Endothelial cell of umbilical vein (primary cell): Measurements from ENCODE around the gene LOXL1.

ENCODE experiments used
- EZH2 ChIP-seq: IDR thresholded peaks from 2 replicates; pipeline ENCODE4 v1.6.1; 2012; ENCODE audit warnings: borderline replicate concordance, low read depth, mild to moderate bottlenecking, moderate library complexity, low read length, inconsistent platforms; ENCODE audit not compliant: severe bottlenecking
- MAX ChIP-seq: IDR thresholded peaks from 2 replicates; pipeline ENCODE4 v1.6.1; 2011; ENCODE audit not compliant: insufficient read depth, insufficient read length
- TF ChIP-seq, protein P1 (sequence below), 2 donors: IDR thresholded peaks; 1 replicate in 1 of 2; 2 replicates in 1 of 2; pipeline ENCODE4 v1.5.1; 2011; ENCODE audit warnings: low read length in 2 of 2, mild to moderate bottlenecking in 2 of 2, moderate library complexity in 2 of 2, control low read depth in 1 of 2, inconsistent platforms in 1 of 2, low read depth in 1 of 2; ENCODE audit not compliant: insufficient read depth in 1 of 2; ENCODE audit errors: extremely low read depth in 1 of 2

- TF ChIP-seq, protein P1, sequence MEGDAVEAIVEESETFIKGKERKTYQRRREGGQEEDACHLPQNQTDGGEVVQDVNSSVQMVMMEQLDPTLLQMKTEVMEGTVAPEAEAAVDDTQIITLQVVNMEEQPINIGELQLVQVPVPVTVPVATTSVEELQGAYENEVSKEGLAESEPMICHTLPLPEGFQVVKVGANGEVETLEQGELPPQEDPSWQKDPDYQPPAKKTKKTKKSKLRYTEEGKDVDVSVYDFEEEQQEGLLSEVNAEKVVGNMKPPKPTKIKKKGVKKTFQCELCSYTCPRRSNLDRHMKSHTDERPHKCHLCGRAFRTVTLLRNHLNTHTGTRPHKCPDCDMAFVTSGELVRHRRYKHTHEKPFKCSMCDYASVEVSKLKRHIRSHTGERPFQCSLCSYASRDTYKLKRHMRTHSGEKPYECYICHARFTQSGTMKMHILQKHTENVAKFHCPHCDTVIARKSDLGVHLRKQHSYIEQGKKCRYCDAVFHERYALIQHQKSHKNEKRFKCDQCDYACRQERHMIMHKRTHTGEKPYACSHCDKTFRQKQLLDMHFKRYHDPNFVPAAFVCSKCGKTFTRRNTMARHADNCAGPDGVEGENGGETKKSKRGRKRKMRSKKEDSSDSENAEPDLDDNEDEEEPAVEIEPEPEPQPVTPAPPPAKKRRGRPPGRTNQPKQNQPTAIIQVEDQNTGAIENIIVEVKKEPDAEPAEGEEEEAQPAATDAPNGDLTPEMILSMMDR (IDR thresholded peaks at IDR 0.05; ENCODE audit: extremely low read depth in 1 of 2, insufficient read depth in 1 of 2, low read depth in 1 of 2, low read length in 2 of 2), result no peak
- TF ChIP-seq EZH2, result no peak
- TF ChIP-seq MAX, result no peak
Measured at GRCh38 chr15:73993211-73993994, 67.1 kb downstream of the LOXL1 start.
